ENCODE measurements around the gene CREBZF.

DNA sequence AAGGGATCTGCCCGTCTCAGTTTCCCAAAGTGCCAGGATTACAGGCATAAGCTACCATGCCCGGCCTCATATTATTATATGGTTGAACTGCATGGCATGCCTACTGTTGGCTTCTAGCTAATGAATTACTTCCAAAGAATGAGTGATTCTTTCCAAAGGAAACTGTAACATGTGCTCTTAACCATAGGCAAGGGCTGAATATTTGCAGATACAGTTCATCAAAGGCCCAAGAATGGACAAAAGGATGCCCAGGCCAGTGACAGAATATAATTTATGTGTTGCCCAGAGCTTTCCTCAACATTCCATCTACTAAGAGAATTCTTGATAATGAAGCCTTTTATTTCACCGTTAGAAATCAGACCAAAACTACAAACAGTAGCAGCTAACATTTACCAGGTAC is 48.0 kb upstream of the CREBZF start:
- TF ChIP-seq EZH2phosphoT487 (IDR thresholded peaks at IDR 0.05; ENCODE audit: unreplicated experiment) (no peak), POLR2AphosphoS5 (IDR thresholded peaks at IDR 0.05; ENCODE audit: low read depth) (no peak), CTCF (conservative IDR thresholded peaks at IDR 0.05; ENCODE audit: low read depth in 2 of 2) (no peak), CREB1 (CRISPR knock-in tag; IDR thresholded peaks at IDR 0.05; ENCODE audit: low read depth) (no peak), EZH2 (IDR thresholded peaks at IDR 0.05; ENCODE audit: low read depth, unreplicated experiment) (no peak), NANOG (IDR thresholded peaks at IDR 0.05; ENCODE audit: borderline replicate concordance) (no peak), STAT1 (IDR thresholded peaks at IDR 0.05; ENCODE audit: unreplicated experiment) (no peak), JUNB (IDR thresholded peaks at IDR 0.05; ENCODE audit: unreplicated experiment) (no peak), ZNF114 (CRISPR knock-in tag; IDR thresholded peaks at IDR 0.05) (no peak)
- TF ChIP-seq, protein P1, sequence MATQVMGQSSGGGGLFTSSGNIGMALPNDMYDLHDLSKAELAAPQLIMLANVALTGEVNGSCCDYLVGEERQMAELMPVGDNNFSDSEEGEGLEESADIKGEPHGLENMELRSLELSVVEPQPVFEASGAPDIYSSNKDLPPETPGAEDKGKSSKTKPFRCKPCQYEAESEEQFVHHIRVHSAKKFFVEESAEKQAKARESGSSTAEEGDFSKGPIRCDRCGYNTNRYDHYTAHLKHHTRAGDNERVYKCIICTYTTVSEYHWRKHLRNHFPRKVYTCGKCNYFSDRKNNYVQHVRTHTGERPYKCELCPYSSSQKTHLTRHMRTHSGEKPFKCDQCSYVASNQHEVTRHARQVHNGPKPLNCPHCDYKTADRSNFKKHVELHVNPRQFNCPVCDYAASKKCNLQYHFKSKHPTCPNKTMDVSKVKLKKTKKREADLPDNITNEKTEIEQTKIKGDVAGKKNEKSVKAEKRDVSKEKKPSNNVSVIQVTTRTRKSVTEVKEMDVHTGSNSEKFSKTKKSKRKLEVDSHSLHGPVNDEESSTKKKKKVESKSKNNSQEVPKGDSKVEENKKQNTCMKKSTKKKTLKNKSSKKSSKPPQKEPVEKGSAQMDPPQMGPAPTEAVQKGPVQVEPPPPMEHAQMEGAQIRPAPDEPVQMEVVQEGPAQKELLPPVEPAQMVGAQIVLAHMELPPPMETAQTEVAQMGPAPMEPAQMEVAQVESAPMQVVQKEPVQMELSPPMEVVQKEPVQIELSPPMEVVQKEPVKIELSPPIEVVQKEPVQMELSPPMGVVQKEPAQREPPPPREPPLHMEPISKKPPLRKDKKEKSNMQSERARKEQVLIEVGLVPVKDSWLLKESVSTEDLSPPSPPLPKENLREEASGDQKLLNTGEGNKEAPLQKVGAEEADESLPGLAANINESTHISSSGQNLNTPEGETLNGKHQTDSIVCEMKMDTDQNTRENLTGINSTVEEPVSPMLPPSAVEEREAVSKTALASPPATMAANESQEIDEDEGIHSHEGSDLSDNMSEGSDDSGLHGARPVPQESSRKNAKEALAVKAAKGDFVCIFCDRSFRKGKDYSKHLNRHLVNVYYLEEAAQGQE (IDR thresholded peaks at IDR 0.05; ENCODE audit: unreplicated experiment) = no peak
- TF ChIP-seq, protein P2, sequence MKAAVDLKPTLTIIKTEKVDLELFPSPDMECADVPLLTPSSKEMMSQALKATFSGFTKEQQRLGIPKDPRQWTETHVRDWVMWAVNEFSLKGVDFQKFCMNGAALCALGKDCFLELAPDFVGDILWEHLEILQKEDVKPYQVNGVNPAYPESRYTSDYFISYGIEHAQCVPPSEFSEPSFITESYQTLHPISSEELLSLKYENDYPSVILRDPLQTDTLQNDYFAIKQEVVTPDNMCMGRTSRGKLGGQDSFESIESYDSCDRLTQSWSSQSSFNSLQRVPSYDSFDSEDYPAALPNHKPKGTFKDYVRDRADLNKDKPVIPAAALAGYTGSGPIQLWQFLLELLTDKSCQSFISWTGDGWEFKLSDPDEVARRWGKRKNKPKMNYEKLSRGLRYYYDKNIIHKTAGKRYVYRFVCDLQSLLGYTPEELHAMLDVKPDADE (IDR thresholded peaks at IDR 0.05) = no peak

All from GM23338 (cell line).